NT2/D1 (cell line): ENCODE measurements around the gene PPIL4.

Experiments
- DNase-seq: peaks from one replicate; pipeline ENCODE4 v3.0.0-alpha.2; 2011; ENCODE audit warnings: low read depth, low spot score
- H3K27me3 ChIP-seq: 2 replicates; pipeline ENCODE4 v1.6.0; 2011; ENCODE audit warnings: mild to moderate bottlenecking; ENCODE audit not compliant: insufficient read length, insufficient read depth
- H3K36me3 ChIP-seq: 2 replicates; pipeline ENCODE4 v1.6.1; 2011; ENCODE audit warnings: mild to moderate bottlenecking, low read length, mixed read lengths; ENCODE audit not compliant: insufficient read depth, insufficient read length
- H3K4me1 ChIP-seq: 2 replicates; pipeline ENCODE4 v1.5.1; 2011; ENCODE audit not compliant: insufficient read depth, insufficient read length
- H3K4me3 ChIP-seq: 2 replicates; pipeline ENCODE4 v1.5.1; 2011; ENCODE audit warnings: low read depth; ENCODE audit not compliant: insufficient read length
- H3K9ac ChIP-seq: 2 replicates; pipeline ENCODE4 v1.6.0; 2011; ENCODE audit warnings: low read depth; ENCODE audit not compliant: insufficient read length
- H3K9me3 ChIP-seq: 2 replicates; pipeline ENCODE4 v1.5.1; 2011; ENCODE audit warnings: mild to moderate bottlenecking, low read length; ENCODE audit not compliant: insufficient read depth
- SUZ12 ChIP-seq: IDR thresholded peaks from 2 replicates; pipeline ENCODE4 v1.6.1; 2011; ENCODE audit not compliant: insufficient read length, insufficient read depth; ENCODE audit errors: extremely low read depth
- YY1 ChIP-seq: IDR thresholded peaks from 2 replicates; pipeline ENCODE4 v1.6.1; 2011; ENCODE audit not compliant: insufficient read length, insufficient read depth
- ZNF274 ChIP-seq: IDR thresholded peaks from 2 replicates; pipeline ENCODE4 v1.6.1; 2011; ENCODE audit warnings: mild to moderate bottlenecking, low read depth, low read length

PPIL4 gene

DNA sequence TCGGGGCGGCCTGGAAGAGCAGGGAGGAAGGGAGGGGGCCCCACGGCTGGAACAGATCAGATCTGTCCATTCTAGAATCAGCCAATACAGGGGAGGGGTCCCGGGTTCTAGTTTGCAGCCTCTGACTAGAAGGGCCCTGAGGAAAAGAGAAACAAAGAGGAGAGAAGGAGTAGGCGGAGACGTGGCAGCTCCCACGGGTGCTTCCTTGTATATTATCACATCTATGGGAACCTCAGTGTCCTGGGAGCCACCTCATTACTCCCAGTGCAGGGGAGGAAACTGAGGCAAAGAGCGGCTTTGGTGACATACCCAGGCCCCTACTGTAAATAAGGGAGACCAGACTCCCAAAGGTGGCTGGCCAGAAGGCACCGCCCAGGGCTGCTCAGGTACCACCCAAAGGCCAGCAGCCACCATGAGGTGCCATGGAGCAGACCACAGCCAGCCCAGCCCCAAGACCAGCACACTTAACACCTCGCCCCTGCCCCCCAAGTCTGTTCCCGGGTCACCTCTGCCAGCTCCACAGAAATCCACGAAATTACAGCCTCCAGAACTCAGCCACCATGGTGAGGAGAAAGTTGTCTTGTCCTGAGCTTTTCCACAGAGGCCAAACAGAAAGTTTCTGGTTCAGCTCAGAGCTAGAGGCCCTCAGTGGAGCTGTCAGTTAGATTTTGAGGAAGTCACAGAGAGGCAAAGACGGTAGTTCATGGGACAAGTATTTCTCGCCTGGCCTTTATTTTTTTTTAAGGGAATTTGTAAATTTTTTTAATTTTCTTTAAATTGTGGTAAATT lies 63.1 kb downstream of the PPIL4 start:
- no peak for DNase-seq
- Histone ChIP-seq H3K9me3 (no peaks in the 10 kb centered on the region), H3K9ac (no peak overlapping the region), H3K4me3 (no peak overlapping the region), H3K4me1 (peaks cover 4% of the 10 kb centered on the region), H3K36me3 (no peaks in the 10 kb centered on the region), H3K27me3 (no peaks in the 10 kb centered on the region)
- TF ChIP-seq YY1 (no peak), SUZ12 (no peak), ZNF274 (no peak)

DNA sequence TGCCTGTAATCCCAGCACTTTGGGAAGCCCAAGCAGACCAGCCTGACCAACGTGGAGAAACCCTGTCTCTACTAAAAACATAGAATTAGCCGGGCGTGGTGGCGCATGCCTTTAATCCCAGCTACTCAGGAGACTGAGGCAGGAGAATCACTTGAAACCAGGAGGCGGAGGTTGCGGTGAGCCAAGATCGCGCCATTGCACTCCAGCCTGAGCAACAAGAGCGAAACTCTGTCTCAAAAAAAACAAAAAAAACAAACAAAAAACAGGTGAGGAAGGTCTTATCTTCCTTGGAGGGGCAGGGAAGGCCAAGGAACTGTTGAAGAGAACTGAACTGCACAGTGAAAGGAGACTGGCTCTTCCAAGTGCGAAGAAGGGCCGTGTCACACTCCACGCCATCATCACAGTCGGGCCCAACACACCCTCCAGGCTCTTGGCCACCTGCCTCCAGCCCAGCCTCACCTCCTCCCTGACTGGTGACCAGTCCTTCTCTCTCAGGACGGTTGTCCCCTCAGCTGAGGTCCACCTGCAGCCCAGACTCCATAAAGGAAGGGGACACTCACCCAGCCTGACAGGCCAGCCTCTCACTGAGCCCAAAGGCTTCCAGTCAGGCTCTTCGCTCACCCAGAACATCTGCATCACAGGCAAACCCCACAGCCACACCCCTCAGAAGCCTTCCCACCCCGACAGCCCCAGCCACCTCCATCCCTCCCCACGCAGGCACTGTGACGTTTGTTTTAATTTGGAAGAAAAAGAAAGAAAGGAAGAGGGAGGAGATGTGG lies 65.2 kb downstream of the PPIL4 start:
- Histone ChIP-seq H3K36me3 (no peaks in the 10 kb centered on the region), H3K27me3 (no peaks in the 10 kb centered on the region), H3K9me3 (no peaks in the 10 kb centered on the region), H3K4me1 (peaks cover 4% of the 10 kb centered on the region), H3K9ac (no peak overlapping the region), H3K4me3 (no peak overlapping the region)
- TF ChIP-seq ZNF274 (no peak), SUZ12 (no peak), YY1 (no peak)
- no peak for DNase-seq

DNA sequence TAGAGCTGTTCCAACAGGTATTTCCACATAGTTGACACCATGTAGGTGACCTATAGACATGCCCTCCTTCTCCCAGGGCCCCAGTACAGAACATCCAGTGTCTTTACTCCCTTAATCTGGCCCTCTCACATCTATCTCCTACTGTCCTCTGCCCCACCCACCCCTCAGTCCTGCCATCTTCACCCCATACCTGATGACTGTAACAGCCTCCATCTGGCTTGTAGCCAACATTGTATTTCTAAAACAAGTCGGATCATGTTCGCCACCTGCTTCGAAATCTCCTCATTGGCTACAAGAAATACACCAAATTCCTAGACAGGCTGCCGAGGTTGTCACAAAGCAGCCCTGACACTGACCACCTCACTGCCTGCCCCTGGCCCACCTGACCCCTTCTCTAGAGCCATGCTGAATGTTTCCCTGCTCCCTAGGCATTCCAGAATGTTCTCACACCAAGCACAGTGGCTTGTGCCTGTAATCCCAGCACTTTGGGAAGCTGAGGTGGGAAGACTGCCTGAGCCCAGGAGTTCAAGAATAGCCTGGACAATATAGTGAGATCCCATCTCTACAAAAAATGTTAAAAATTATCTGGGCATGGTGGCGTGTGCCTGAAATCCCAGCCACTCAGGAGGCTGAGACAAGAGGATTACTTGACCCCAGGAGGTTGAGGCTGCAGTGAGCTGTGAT lies 67.1 kb downstream of the PPIL4 start:
- DNase-seq, result no peak
- H3K36me3 ChIP-seq, result no peaks in the 10 kb centered on the region
- H3K27me3 ChIP-seq, result no peaks in the 10 kb centered on the region
- H3K9me3 ChIP-seq, result no peaks in the 10 kb centered on the region
- no peak overlapping the region for H3K9ac ChIP-seq
- TF ChIP-seq SUZ12 (no peak), YY1 (no peak), ZNF274 (no peak)
- H3K4me3 ChIP-seq, result no peak overlapping the region
- H3K4me1 ChIP-seq, result peaks cover 2% of the 10 kb centered on the region

DNA sequence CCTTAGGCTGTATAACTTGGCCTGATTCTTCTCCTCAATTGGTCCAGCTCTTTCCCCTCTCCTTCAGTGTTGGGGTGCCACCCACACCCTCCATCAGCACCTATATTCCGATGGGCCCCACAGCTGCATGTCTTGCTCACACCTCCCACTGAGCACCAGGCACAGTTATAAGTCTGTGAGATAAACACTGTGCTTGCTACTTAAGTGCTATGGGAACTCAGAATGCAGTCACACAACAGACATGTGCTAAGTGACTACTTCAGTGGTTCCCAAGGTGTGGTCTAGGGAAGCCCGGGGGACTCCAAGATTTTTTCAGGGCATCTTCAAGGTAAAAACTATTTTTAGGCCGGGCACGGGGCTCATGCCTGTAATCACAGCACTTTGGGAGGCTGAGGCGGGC lies 68.3 kb downstream of the PPIL4 start:
- no peak for TF ChIP-seq SUZ12
- no peak for TF ChIP-seq YY1
- no peak for TF ChIP-seq ZNF274
- DNase-seq, result no peak
- Histone ChIP-seq H3K36me3 (no peaks in the 10 kb centered on the region), H3K9me3 (no peaks in the 10 kb centered on the region), H3K4me3 (no peak overlapping the region), H3K27me3 (no peaks in the 10 kb centered on the region), H3K4me1 (peaks cover 2% of the 10 kb centered on the region), H3K9ac (no peak overlapping the region)

DNA sequence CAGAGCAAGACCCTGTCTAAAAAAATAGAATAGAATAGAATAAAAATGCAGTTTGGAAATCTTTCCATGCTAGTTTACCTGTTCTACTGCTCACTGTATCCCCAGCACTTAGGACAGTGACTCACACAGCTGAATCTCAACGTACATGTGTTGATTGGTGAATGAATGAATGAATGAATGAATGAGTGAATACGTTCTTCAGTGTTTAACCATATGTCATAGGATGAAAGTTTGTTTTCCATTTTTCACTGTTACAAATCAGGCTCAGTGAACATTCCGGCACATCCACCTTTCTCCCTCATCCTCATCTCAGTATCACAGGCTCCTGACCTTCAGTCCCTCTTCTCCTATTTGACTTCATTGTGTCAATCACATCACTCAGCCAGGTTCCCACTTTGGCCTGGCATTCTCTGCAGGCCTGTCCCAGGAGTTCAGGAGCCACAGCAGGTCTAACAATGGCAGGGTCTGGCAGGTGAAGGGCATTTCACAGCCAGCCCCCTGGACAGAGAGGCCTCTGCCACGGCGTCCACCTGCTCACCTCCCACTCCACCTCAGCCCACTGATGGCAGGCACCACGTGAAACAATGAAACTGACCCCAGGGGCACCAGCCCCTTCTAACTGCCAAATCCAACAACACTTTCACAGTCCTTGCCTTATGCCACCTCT lies 68.9 kb downstream of the PPIL4 start:
- Histone ChIP-seq H3K36me3 (no peaks in the 10 kb centered on the region), H3K9ac (no peak overlapping the region), H3K4me1 (peaks cover 2% of the 10 kb centered on the region), H3K9me3 (no peaks in the 10 kb centered on the region), H3K27me3 (no peaks in the 10 kb centered on the region), H3K4me3 (no peak overlapping the region)
- TF ChIP-seq SUZ12 (no peak), ZNF274 (no peak), YY1 (no peak)
- no peak for DNase-seq

DNA sequence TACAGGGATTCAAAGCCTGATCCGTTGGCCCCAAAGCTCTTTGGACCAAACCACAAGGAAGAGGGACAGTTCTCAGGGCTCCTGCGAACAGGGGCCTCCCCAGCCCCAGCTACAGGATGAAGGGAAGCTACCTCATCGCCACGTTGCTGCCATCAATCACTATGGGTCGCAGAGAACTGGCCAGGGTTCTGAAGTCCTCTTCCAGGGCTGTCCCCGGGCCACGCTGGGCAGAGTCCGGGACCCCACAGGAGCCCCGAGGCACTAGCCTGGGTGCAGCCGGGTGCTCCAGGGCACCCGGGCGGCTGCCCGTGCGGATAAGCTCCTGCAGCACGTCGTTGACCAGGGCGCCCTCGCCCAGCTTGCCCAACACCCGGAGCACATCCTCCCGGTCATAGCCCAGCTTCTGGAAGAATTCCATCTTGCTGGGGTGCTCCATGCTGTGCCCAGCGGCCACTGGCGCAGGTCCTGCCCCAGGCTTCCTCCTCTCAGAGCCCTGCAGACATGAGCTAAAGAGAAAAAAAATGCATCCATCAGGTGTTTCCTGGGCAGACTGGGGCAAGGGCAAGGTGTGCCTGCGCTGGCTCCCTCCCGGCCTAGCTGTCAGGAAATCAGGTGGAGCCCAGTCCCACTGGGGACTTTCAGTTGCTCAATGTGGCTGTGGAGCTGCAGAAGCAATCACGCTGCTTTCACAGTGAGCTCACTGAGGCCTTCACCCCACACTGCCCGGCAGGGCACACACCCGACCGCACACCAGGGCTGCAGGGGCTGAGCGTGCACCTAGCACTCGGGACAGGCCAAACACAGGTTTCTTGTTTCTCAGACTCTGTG lies 71.5 kb downstream of the PPIL4 start:
- H3K36me3 ChIP-seq, result no peaks in the 10 kb centered on the region
- H3K9me3 ChIP-seq, result no peaks in the 10 kb centered on the region
- no peak for TF ChIP-seq ZNF274
- no peak for TF ChIP-seq SUZ12
- no peak for TF ChIP-seq YY1
- H3K4me3 ChIP-seq, result no peak overlapping the region
- H3K27me3 ChIP-seq, result no peaks in the 10 kb centered on the region
- H3K4me1 ChIP-seq, result peaks cover 2% of the 10 kb centered on the region
- H3K9ac ChIP-seq, result no peak overlapping the region
- DNase-seq, result no peak
